Measurements from ENCODE around the gene COL27A1. TPM values are rescaled to one million over a fixed set of nuclear protein-coding genes. Genes with fewer than 3 reads are reported as not detected.

The COL27A1 gene
- total and polyA plus RNA-seq, 9 of the 15 experiments (the other 6 are each of a cell fraction or from before 2014, with no cell fraction given) = 0.07 TPM; not detected in 8

GRCh38 chr9:114238891-114239875 lies 83.8 kb downstream of the COL27A1 start (continued):
- TF ChIP-seq TSHZ1 (CRISPR knock-in tag; IDR thresholded peaks at IDR 0.05) (no peak), TCF7L2 (IDR thresholded peaks at IDR 0.05; ENCODE audit: low read depth, low read length) (no peak), ZNF778 (CRISPR knock-in tag; IDR thresholded peaks at IDR 0.05) (no peak), USF1 (CRISPR knock-in tag; IDR thresholded peaks at IDR 0.05) (0 out of 2 replicates have a peak, but pooled peaks have one; percentile 16), CTCFL (IDR thresholded peaks at IDR 0.05; ENCODE audit: borderline replicate concordance, insufficient read depth, low read depth, low read length, poor library complexity, severe bottlenecking) (no peak), TRIM24 (IDR thresholded peaks at IDR 0.05) (peak; percentile 52 to 57; a peak in 3 of 4 replicates), U2AF1 (optimal IDR thresholded peaks at IDR 0.05; ENCODE audit: low read depth, low read length) (no peak), SAFB2 (IDR thresholded peaks at IDR 0.05; ENCODE audit: borderline replicate concordance, low read depth, low read length, severe bottlenecking) (no peak), GATA2 (CRISPR knock-in tag; IDR thresholded peaks at IDR 0.05) (peak; percentile 87), FOXM1 (IDR thresholded peaks at IDR 0.05; ENCODE audit: low read depth) (peak; percentile 81), FOXM1 (CRISPR knock-in tag; IDR thresholded peaks at IDR 0.05; ENCODE audit: low read depth) (no peak), IFI16 (CRISPR knock-in tag; IDR thresholded peaks at IDR 0.05) (no peak), NELFE (IDR thresholded peaks at IDR 0.05; ENCODE audit: insufficient read depth, insufficient read length) (no peak), RFX7 (CRISPR knock-in tag; IDR thresholded peaks at IDR 0.05) (no peak), SRSF3 (IDR thresholded peaks at IDR 0.05; ENCODE audit: insufficient read depth, low read length) (no peak), RBM15 (IDR thresholded peaks at IDR 0.05; ENCODE audit: insufficient read depth, low read length) (no peak), NKRF (IDR thresholded peaks at IDR 0.05; ENCODE audit: borderline replicate concordance) (no peak), FOS (IDR thresholded peaks at IDR 0.05; ENCODE audit: extremely low read depth, insufficient read length) (no peak)

Measured in K562 (cell line).